HepG2 (cell line): ENCODE results near the gene SLC6A4. TPM values are rescaled to one million over a fixed set of nuclear protein-coding genes. Genes with fewer than 3 reads are reported as not detected.

Experiments
- ARHGAP35 ChIP-seq: sonication (generic); formaldehyde crosslinking; IDR thresholded peaks from 2 replicates; pipeline ENCODE4 v1.9.0; 2022; ENCODE audit warnings: mild to moderate bottlenecking, inconsistent platforms, moderate library complexity, missing genetic modification reagents, borderline replicate concordance
- CC2D1A ChIP-seq: sonication (generic); formaldehyde crosslinking; IDR thresholded peaks from 2 replicates; pipeline ENCODE4 v1.8.1; 2023; ENCODE audit warnings: mild to moderate bottlenecking, missing genetic modification reagents
- ERF ChIP-seq: IDR thresholded peaks from 2 replicates; pipeline ENCODE4 v1.6.1; 2018; ENCODE audit warnings: missing biosample characterization, missing genetic modification reagents
- HNRNPK ChIP-seq: fragments of 200-400 bp; formaldehyde crosslinking; IDR thresholded peaks from 2 replicates; pipeline ENCODE4 v1.6.1; 2018; ENCODE audit warnings: low read length, low read depth, moderate library complexity, mild to moderate bottlenecking; ENCODE audit not compliant: poor library complexity, severe bottlenecking
- MLLT10 ChIP-seq: sonication (generic); formaldehyde crosslinking; IDR thresholded peaks from 2 replicates; pipeline ENCODE4 v1.4.0; 2020; ENCODE audit warnings: missing genetic modification reagents
- MTA1 ChIP-seq: sonication (generic); formaldehyde crosslinking; IDR thresholded peaks from 2 replicates; pipeline ENCODE4 v1.4.0; 2020; ENCODE audit warnings: missing genetic modification reagents, mild to moderate bottlenecking, borderline replicate concordance
- MTF1 ChIP-seq: sonication (generic); formaldehyde crosslinking; IDR thresholded peaks from 2 replicates; pipeline ENCODE4 v1.5.0; 2020; ENCODE audit warnings: missing genetic modification reagents
- MYC ChIP-seq: sonication (generic); formaldehyde crosslinking; IDR thresholded peaks from 2 replicates; pipeline ENCODE4 v1.9.0; 2021; ENCODE audit warnings: missing genetic modification reagents, borderline replicate concordance
- NR2F1 ChIP-seq, 2 experiments: fragments of 450-650 bp in 1 of 2; formaldehyde crosslinking in 1 of 2; IDR thresholded peaks; 2 replicates each; pipeline versions ENCODE4 v1.5.0 to v1.6.1; 2016 to 2020; ENCODE audit warnings: mild to moderate bottlenecking in 1 of 2, missing compliant biosample characterization in 1 of 2, missing genetic modification reagents in 1 of 2, moderate library complexity in 1 of 2
- SMAD9 ChIP-seq: sonication (generic); formaldehyde crosslinking; IDR thresholded peaks from 2 replicates; pipeline ENCODE4 v1.5.1; 2020; ENCODE audit warnings: mild to moderate bottlenecking, missing genetic modification reagents
- SMARCE1 ChIP-seq: fragments of 450-650 bp; IDR thresholded peaks from 2 replicates; pipeline ENCODE4 v1.6.1; 2017; ENCODE audit warnings: borderline replicate concordance
- SNRNP70 ChIP-seq: fragments of 200-400 bp; formaldehyde crosslinking; IDR thresholded peaks from 2 replicates; pipeline ENCODE4 v1.6.1; 2017; ENCODE audit warnings: mild to moderate bottlenecking, low read depth, low read length, moderate library complexity
- SRSF9 ChIP-seq: fragments of 200-400 bp; formaldehyde crosslinking; IDR thresholded peaks from 2 replicates; pipeline ENCODE4 v1.6.1; 2018; ENCODE audit warnings: borderline replicate concordance, mild to moderate bottlenecking, low read depth, low read length; ENCODE audit not compliant: insufficient read depth, poor library complexity, severe bottlenecking
- ZBTB42 ChIP-seq: sonication (generic); formaldehyde crosslinking; IDR thresholded peaks from 2 replicates; pipeline ENCODE4 v1.5.0; 2020; ENCODE audit warnings: mild to moderate bottlenecking, missing genetic modification reagents
- ZNF614 ChIP-seq: IDR thresholded peaks from 2 replicates; pipeline ENCODE4 v1.6.1; 2018; ENCODE audit warnings: missing biosample characterization, missing genetic modification reagents, inconsistent platforms, borderline replicate concordance
- ZNF616 ChIP-seq: sonication (generic); formaldehyde crosslinking; IDR thresholded peaks from 2 replicates; pipeline ENCODE4 v1.5.0; 2020; ENCODE audit warnings: low read depth, mild to moderate bottlenecking, missing genetic modification reagents
- ZNF672 ChIP-seq: sonication (generic); formaldehyde crosslinking; IDR thresholded peaks from 2 replicates; pipeline ENCODE4 v1.8.1; 2022; ENCODE audit warnings: missing genetic modification reagents
- polyA plus RNA-seq, 8 experiments: library from polyadenylated mRNA; depleted of rRNA in 3 of 8; stranded (reverse) in 7 of 8; unstranded in 1 of 8; fragments of >200 nt; fragmentation: Illumina TruSeq in 4 of 8; extraction: Trizol in 4 of 8; gene quantifications; 2 replicates each; pipeline versions ENCODE4 v1.2.1 to v1.2.3, GENCODE V29; 2011 to 2016; ENCODE audit warnings: low read depth in 4 of 8, missing spikeins in 1 of 8, mixed read lengths in 1 of 8; ENCODE audit not compliant: insufficient read depth in 1 of 8
- total RNA-seq, 5 experiments: library from RNA; depleted of rRNA; stranded (reverse); fragments of >200 nt; fragmentation: Illumina TruSeq; extraction: Trizol; gene quantifications; 2 replicates each; pipeline ENCODE4 v1.2.3, GENCODE V29; 2016; ENCODE audit warnings: low read depth in 1 of 5
- TF ChIP-seq, protein P1 (sequence below): sonication (generic); formaldehyde crosslinking; IDR thresholded peaks from 2 replicates; pipeline ENCODE4 v1.4.0; 2020; ENCODE audit warnings: missing genetic modification reagents
- TF ChIP-seq, protein P2 (sequence below): sonication (generic); formaldehyde crosslinking; IDR thresholded peaks from 2 replicates; pipeline ENCODE4 v1.4.0; 2020; ENCODE audit warnings: mild to moderate bottlenecking, missing genetic modification reagents

Gene SLC6A4
- total and polyA plus RNA-seq, 2 of the 13 experiments (the other 11 are each of a cell fraction or from before 2014, with no cell fraction given), result 7.6 to 20.3 TPM

DNA sequence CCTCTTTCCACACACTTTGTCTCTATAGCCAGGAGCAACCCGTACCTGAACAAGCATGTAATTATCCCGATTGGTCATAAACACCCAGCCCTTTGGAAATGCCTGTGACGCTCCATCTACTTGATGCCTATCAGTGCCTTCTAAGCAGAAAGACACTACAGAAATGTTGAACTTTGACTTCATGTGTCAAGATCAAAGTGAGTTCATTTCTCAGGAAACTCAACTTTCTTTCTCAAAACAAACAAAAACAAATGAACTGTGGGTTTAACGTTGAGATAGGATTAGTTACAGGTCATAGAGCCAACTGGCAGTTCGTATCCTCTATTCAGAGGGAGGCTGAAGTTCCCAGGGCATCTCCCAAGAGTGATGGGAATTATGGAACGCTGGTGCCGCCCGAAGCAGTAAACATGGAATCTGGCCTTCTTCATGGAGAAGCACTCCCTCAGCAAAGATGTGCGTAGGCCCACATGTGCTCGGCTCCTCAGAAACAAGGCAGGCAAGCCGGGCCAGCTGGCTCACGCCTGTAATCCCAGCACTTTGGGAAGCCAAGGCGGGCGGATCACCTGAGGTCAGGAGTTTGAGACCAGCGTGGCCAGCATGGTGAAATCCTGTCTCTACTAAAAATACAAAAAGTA lies 9.5 kb downstream of the SLC6A4 start (continued):
- TF ChIP-seq, protein P1, sequence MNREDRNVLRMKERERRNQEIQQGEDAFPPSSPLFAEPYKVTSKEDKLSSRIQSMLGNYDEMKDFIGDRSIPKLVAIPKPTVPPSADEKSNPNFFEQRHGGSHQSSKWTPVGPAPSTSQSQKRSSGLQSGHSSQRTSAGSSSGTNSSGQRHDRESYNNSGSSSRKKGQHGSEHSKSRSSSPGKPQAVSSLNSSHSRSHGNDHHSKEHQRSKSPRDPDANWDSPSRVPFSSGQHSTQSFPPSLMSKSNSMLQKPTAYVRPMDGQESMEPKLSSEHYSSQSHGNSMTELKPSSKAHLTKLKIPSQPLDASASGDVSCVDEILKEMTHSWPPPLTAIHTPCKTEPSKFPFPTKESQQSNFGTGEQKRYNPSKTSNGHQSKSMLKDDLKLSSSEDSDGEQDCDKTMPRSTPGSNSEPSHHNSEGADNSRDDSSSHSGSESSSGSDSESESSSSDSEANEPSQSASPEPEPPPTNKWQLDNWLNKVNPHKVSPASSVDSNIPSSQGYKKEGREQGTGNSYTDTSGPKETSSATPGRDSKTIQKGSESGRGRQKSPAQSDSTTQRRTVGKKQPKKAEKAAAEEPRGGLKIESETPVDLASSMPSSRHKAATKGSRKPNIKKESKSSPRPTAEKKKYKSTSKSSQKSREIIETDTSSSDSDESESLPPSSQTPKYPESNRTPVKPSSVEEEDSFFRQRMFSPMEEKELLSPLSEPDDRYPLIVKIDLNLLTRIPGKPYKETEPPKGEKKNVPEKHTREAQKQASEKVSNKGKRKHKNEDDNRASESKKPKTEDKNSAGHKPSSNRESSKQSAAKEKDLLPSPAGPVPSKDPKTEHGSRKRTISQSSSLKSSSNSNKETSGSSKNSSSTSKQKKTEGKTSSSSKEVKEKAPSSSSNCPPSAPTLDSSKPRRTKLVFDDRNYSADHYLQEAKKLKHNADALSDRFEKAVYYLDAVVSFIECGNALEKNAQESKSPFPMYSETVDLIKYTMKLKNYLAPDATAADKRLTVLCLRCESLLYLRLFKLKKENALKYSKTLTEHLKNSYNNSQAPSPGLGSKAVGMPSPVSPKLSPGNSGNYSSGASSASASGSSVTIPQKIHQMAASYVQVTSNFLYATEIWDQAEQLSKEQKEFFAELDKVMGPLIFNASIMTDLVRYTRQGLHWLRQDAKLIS (CRISPR knock-in tag), result no peak
- TF ChIP-seq ZNF672 (CRISPR knock-in tag), result no peak
- no peak for TF ChIP-seq ZNF616
- TF ChIP-seq CC2D1A, result no peak
- TF ChIP-seq ERF (CRISPR knock-in tag), result peak; percentile 25; the same call in 1 of the 2 replicates
- TF ChIP-seq, protein P2, sequence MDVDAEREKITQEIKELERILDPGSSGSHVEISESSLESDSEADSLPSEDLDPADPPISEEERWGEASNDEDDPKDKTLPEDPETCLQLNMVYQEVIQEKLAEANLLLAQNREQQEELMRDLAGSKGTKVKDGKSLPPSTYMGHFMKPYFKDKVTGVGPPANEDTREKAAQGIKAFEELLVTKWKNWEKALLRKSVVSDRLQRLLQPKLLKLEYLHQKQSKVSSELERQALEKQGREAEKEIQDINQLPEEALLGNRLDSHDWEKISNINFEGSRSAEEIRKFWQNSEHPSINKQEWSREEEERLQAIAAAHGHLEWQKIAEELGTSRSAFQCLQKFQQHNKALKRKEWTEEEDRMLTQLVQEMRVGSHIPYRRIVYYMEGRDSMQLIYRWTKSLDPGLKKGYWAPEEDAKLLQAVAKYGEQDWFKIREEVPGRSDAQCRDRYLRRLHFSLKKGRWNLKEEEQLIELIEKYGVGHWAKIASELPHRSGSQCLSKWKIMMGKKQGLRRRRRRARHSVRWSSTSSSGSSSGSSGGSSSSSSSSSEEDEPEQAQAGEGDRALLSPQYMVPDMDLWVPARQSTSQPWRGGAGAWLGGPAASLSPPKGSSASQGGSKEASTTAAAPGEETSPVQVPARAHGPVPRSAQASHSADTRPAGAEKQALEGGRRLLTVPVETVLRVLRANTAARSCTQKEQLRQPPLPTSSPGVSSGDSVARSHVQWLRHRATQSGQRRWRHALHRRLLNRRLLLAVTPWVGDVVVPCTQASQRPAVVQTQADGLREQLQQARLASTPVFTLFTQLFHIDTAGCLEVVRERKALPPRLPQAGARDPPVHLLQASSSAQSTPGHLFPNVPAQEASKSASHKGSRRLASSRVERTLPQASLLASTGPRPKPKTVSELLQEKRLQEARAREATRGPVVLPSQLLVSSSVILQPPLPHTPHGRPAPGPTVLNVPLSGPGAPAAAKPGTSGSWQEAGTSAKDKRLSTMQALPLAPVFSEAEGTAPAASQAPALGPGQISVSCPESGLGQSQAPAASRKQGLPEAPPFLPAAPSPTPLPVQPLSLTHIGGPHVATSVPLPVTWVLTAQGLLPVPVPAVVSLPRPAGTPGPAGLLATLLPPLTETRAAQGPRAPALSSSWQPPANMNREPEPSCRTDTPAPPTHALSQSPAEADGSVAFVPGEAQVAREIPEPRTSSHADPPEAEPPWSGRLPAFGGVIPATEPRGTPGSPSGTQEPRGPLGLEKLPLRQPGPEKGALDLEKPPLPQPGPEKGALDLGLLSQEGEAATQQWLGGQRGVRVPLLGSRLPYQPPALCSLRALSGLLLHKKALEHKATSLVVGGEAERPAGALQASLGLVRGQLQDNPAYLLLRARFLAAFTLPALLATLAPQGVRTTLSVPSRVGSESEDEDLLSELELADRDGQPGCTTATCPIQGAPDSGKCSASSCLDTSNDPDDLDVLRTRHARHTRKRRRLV (CRISPR knock-in tag), result no peak
- no peak for TF ChIP-seq SNRNP70
- no peak for TF ChIP-seq ARHGAP35 (CRISPR knock-in tag)
- TF ChIP-seq HNRNPK, result no peak
- no peak for TF ChIP-seq SRSF9
- TF ChIP-seq NR2F1 (CRISPR knock-in tag; IDR thresholded peaks at IDR 0.05), result peak; percentile 72 to 90
- peak; percentile 42; the same call in 1 of the 2 replicates for TF ChIP-seq MYC (CRISPR knock-in tag)
- TF ChIP-seq ZNF614 (CRISPR knock-in tag), result no peak
- TF ChIP-seq MTF1, result no peak
- TF ChIP-seq MLLT10 (CRISPR knock-in tag), result no peak
- no peak for TF ChIP-seq ZBTB42 (CRISPR knock-in tag)
- no peak for TF ChIP-seq SMARCE1
- no peak; the same call in 1 of the 2 replicates for TF ChIP-seq MTA1
- TF ChIP-seq SMAD9 (CRISPR knock-in tag), result no peak
